Omental fat pad (tissue), 4 donors: ENCODE results near the gene PIGL. TPM values are rescaled to one million over a fixed set of nuclear protein-coding genes. Genes with fewer than 3 reads are reported as not detected.

Source experiments
- ATAC-seq: fragments of 150-250 bp; one replicate; pipeline ENCODE4 v1.9.1; 2016; ENCODE audit warnings: mild to moderate bottlenecking, moderate library complexity; ENCODE audit not compliant: low FRiP score
- DNase-seq: peaks from one replicate; pipeline ENCODE4 v3.0.0-alpha.2; 2019; ENCODE audit warnings: low spot score
- CTCF ChIP-seq, 3 donors: fragments of 450-650 bp; IDR thresholded peaks; one replicate each; pipeline ENCODE4 v1.5.1; 2016 to 2017; ENCODE audit warnings: antibody characterized with exemption in 3 of 3, mild to moderate bottlenecking in 3 of 3, moderate library complexity in 2 of 3
- total RNA-seq, 4 donors: library from RNA; depleted of rRNA; stranded (reverse); fragments of >200 nt; gene quantifications; one replicate each; pipeline ENCODE4 v1.1.0, GENCODE V29; 2016

PIGL gene
- total RNA-seq, 4 donors from 2014 or later, result 44.8 to 62.4 (median 52.5) TPM

GRCh38 chr17:16328997-16329396 is 112.0 kb downstream of the PIGL start:
- ATAC-seq (no peak), DNase-seq (no peak)
- no peak for TF ChIP-seq CTCF (IDR thresholded peaks at IDR 0.05)

GRCh38 chr17:16329519-16330271 is 112.7 kb downstream of the PIGL start:
- ATAC-seq (peak; percentile 66), DNase-seq (no peak)

GRCh38 chr17:16338391-16338790 is 121.4 kb downstream of the PIGL start:
- ATAC-seq, result no peak
- TF ChIP-seq CTCF (IDR thresholded peaks at IDR 0.05), result no peak

More at GRCh38 chr17:16329519-16330271, 112.7 kb downstream of the PIGL start:
- TF ChIP-seq CTCF (IDR thresholded peaks at IDR 0.05), result no peak

GRCh38 chr17:16339402-16339801 is 122.4 kb downstream of the PIGL start:
- DNase-seq, result no peak
- no peak for TF ChIP-seq CTCF (IDR thresholded peaks at IDR 0.05)
- ATAC-seq, result no peak

More at GRCh38 chr17:16338391-16338790, 121.4 kb downstream of the PIGL start:
- DNase-seq, result no peak

- ATAC-seq (no peak), DNase-seq (no peak)
- TF ChIP-seq CTCF (IDR thresholded peaks at IDR 0.05), result no peak
Measured at GRCh38 chr17:16339959-16340358, 122.9 kb downstream of the PIGL start.

GRCh38 chr17:16342979-16343378 is 126.0 kb downstream of the PIGL start:
- ATAC-seq, result no peak
- no peak for DNase-seq
- no peak for TF ChIP-seq CTCF (IDR thresholded peaks at IDR 0.05)

- DNase-seq (no peak), ATAC-seq (no peak)
- TF ChIP-seq CTCF (IDR thresholded peaks at IDR 0.05), result no peak
Measured at GRCh38 chr17:16343569-16343968, 126.6 kb downstream of the PIGL start.
